ENCODE data around the gene PTPRG. TPM values are rescaled to one million over a fixed set of nuclear protein-coding genes. Genes with fewer than 3 reads are reported as not detected.

PTPRG gene
- total and polyA plus RNA-seq, 4 donors: 3.6 to 35.6 (median 8.1) TPM

- DNase-seq (ENCODE audit: low spot score): no peak
- TF ChIP-seq FOXA2 (IDR thresholded peaks at IDR 0.05): no peak
- no peak for TF ChIP-seq GABPA (IDR thresholded peaks at IDR 0.05 in 1 of 2, conservative IDR thresholded peaks at IDR 0.05 in 1 of 2)
- TF ChIP-seq TAF1 (conservative IDR thresholded peaks at IDR 0.05): no peak
- TF ChIP-seq ZBTB33 (IDR thresholded peaks at IDR 0.05): no peak
- TF ChIP-seq EGR1 (IDR thresholded peaks at IDR 0.05; ENCODE audit: low read depth in 2 of 2): no peak
- TF ChIP-seq NR2F2 (IDR thresholded peaks at IDR 0.05): no peak
- TF ChIP-seq REST (IDR thresholded peaks at IDR 0.05): no peak
- TF ChIP-seq YY1 (IDR thresholded peaks at IDR 0.05): no peak
- no peak for TF ChIP-seq CTCF (IDR thresholded peaks at IDR 0.05; ENCODE audit: low read depth, low read length, missing input control)
- no peak for TF ChIP-seq RAD21 (IDR thresholded peaks at IDR 0.05)
- WGBS: 80% methylated on average over 1 of the region's 1 CpG
- Histone ChIP-seq H3K36me3 (ENCODE audit: control insufficient read depth in 4 of 4, insufficient read depth in 3 of 4, low read depth in 1 of 4, low read length in 3 of 4) (peaks cover 0 to 3% (median 0%) of the 10 kb centered on the region in 4 donors), H3K4me1 (ENCODE audit: control insufficient read depth in 4 of 4, insufficient read depth in 4 of 4, low read length in 3 of 4) (peaks cover 0 to 3% (median 0%) of the 10 kb centered on the region in 4 donors), H3K27ac (ENCODE audit: low read depth in 1 of 2, low read length in 2 of 2) (no peak overlapping the region), H3K9ac (ENCODE audit: low read depth in 1 of 2, low read length in 2 of 2) (no peak overlapping the region), H3K9me3 (ENCODE audit: control insufficient read depth in 4 of 4, low read length in 3 of 4) (no peaks in the 10 kb centered on the region), H3K27me3 (ENCODE audit: control insufficient read depth in 4 of 4, insufficient read depth in 4 of 4, low read length in 3 of 4) (no peaks in the 10 kb centered on the region), H3K4me3 (ENCODE audit: low read depth in 1 of 3, low read length in 3 of 3) (no peak overlapping the region)
These were observed 458.5 kb downstream of the PTPRG start for GRCh38 chr3:62019906-62020305.

- no peak overlapping the region for H3K4me3 ChIP-seq (ENCODE audit: low read depth in 1 of 3, low read length in 3 of 3)
- H3K9ac ChIP-seq (ENCODE audit: low read depth in 1 of 2, low read length in 2 of 2): no peak overlapping the region
- H3K27me3 ChIP-seq (ENCODE audit: control insufficient read depth in 4 of 4, insufficient read depth in 4 of 4, low read length in 3 of 4): no peaks in the 10 kb centered on the region
- DNase-seq (ENCODE audit: low spot score): no peak
- H3K27ac ChIP-seq (ENCODE audit: low read depth in 1 of 2, low read length in 2 of 2): no peak overlapping the region
- H3K36me3 ChIP-seq (ENCODE audit: control insufficient read depth in 4 of 4, insufficient read depth in 3 of 4, low read depth in 1 of 4, low read length in 3 of 4): peaks cover 0 to 3% (median 0%) of the 10 kb centered on the region in 4 donors
- H3K9me3 ChIP-seq (ENCODE audit: control insufficient read depth in 4 of 4, low read length in 3 of 4): no peaks in the 10 kb centered on the region
- 89% methylated on average over 2 of the region's 2 CpGs for WGBS
- H3K4me1 ChIP-seq (ENCODE audit: control insufficient read depth in 4 of 4, insufficient read depth in 4 of 4, low read length in 3 of 4): peaks cover 0 to 3% (median 0%) of the 10 kb centered on the region in 4 donors
- TF ChIP-seq FOXA1 (IDR thresholded peaks at IDR 0.05) (no peak), TAF1 (conservative IDR thresholded peaks at IDR 0.05) (no peak), YY1 (IDR thresholded peaks at IDR 0.05) (no peak), REST (IDR thresholded peaks at IDR 0.05) (no peak), CTCF (IDR thresholded peaks at IDR 0.05; ENCODE audit: low read depth, low read length, missing input control) (no peak), HNF4G (IDR thresholded peaks at IDR 0.05) (no peak), NR2F2 (IDR thresholded peaks at IDR 0.05) (no peak), SP1 (IDR thresholded peaks at IDR 0.05) (no peak), RXRA (IDR thresholded peaks at IDR 0.05) (no peak), ZBTB33 (IDR thresholded peaks at IDR 0.05) (no peak), GABPA (IDR thresholded peaks at IDR 0.05 in 1 of 2, conservative IDR thresholded peaks at IDR 0.05 in 1 of 2) (no peak), RAD21 (IDR thresholded peaks at IDR 0.05) (no peak), FOXA2 (IDR thresholded peaks at IDR 0.05) (no peak)
- TF ChIP-seq, protein P1, sequence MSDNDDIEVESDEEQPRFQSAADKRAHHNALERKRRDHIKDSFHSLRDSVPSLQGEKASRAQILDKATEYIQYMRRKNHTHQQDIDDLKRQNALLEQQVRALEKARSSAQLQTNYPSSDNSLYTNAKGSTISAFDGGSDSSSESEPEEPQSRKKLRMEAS (IDR thresholded peaks at IDR 0.05): no peak
These were observed 459.3 kb downstream of the PTPRG start for GRCh38 chr3:62020706-62021105.

Data from liver (tissue), 9 donors.